Right forelimb (tissue), 1 donor: Measurements from ENCODE around the gene ALDH8A1.
A peak's percentile ranks its signal among the peaks of the same experiment; 100 is the strongest.
"Not testable (repeated sequence)": the region's sequence is repeated elsewhere in the genome, so short reads cannot be mapped to it uniquely, and the experiment has no call there.

ENCODE experiments used
- DNase-seq: peaks from one replicate; pipeline ENCODE4 v3.0.0-alpha.2; 2018

The ALDH8A1 gene

GRCh38 chr6:134908906-134909516, 40.9 kb downstream of the ALDH8A1 start:
- DNase-seq, result peak; percentile 65

GRCh38 chr6:134904731-134905130, 45.2 kb downstream of the ALDH8A1 start:
- not testable (repeated sequence) for DNase-seq

- no peak for DNase-seq
Measured at GRCh38 chr6:134903448-134903847, 46.5 kb downstream of the ALDH8A1 start.

DNA sequence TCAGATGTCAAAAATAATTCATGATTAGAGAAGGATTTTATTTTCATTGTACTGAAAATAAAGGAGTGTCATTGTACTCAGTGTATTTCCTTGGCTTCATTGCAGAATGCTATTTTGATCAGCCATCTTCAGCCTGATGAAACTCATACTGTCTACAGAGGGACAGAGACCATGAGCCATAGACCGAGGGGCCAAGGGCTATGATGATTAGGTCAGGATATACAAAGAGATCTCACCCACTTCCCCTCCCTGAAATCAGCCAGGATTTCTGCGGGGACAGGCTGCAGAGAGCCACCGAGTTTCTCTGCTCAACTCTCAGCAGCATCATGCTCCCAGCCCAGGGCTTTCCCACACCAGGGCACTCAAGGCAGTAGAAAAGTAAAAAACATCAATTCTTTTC, 47.0 kb downstream of the ALDH8A1 start:
- DNase-seq, result no peak

- no peak for DNase-seq
Measured at GRCh38 chr6:134902074-134902861, 47.6 kb downstream of the ALDH8A1 start.

DNA sequence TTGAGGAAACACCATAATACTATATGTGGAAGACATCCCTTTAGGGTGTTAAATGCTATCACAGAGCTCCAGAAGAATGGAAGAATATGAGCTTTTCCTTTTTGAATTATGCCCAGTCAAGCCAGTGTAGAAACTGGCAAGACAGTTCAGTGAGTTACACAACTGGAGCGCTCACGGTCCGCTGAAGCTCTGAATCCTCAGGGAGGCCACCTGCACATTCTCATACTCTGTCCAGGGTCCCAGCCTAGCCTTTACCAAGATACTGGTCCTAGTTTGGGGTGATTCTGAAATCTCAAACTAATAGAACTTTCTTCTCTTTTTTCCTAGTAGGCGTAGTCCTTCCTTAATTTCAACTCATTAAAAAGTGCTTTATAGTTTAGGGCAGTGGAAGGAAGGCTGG, 51.3 kb downstream of the ALDH8A1 start:
- no peak for DNase-seq

DNA sequence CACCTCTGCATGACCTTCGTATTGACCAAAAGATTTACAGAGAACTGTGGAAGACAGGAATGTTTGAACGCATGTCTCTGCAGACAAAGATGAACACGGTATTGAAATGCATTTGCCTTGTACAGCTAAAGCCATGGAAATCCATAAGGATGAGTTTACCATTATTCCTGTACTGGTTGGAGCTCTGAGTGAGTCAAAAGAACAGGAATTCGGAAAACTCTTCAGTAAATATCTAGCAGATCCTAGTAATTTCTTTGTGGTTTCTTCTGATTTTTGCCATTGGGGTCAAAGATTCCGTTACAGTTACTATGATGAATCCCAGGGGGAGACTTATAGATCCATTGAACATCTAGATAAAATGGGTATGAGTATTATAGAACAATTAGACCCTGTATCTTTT, 51.7 kb downstream of the ALDH8A1 start:
- not testable (repeated sequence) for DNase-seq

DNA sequence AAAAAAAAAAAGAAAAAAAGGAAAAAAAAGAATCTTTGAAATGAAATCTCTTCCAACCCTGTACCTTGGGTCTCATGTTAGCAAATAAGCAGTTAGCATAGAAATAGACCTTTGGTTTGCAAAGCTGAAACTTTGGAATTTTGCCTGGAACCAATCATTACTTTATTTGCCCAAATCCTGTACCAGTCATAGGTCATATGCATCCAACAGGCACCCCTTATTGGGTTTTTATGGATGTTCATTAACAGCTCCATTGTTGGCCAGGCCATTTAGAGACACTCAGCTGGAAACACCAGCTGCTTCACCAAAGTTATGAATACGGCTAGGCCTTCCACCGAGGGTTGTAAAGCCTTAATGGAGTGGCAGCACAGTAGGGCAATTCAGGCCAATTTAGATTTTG, 53.0 kb downstream of the ALDH8A1 start:
- no peak for DNase-seq

DNA sequence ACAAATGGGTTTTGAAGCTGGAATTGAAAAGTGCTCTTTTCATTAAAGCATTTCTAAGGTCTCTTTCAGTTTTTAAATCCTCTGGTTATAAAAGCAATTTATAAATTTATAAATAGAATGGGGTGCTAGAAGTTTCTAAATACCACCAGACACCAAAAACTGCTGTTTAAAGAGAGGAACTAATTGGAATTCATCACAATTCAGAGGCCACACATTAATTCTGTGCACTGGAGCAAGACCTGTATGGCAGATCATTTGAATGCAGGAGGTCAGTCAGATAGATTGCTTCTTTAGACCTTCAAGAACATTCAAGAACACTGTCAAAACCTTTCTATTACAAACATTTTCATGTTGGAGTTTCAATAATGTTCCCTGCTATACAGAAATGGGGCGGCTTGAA, 55.1 kb downstream of the ALDH8A1 start:
- no peak for DNase-seq

- DNase-seq, result no peak
Measured at GRCh38 chr6:134892362-134892761, 57.5 kb downstream of the ALDH8A1 start.

DNA sequence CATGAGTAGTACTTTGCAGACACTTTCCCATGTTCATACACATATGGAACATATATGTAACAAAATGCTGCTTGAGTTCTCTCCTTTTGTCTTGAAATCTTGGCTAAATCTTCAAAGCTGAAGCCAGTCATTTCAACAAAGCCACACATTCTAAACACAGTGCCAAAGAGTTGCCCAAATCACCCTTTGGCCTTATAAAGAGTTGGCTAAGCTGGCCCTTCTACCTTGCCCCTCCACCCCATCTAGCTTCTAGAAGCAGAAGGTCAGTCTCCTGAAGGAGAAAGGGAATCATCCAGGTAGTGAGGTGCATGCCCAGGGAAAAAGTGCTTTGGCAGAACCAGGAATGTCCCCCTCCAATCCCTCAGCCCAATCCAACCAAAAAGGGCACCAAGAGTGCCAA, 58.3 kb downstream of the ALDH8A1 start:
- DNase-seq, result no peak

DNA sequence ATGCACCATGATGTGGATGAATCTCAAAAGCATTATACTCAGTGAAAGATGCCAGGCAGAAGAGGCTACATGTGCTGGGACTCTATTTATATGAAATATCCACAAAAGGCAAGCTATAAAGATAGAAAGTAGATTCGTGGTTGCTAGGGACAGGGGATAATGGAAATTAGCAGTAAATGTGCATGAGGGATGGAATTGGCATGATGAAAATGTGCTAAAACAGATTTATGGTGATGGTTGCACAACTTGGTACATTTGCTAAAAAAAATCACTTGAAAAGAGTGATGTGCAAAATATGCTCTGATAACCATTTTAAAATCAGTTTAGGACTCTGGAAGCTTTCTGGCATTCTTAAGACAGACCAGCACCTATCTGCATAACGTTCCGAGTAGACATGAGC, 61.6 kb downstream of the ALDH8A1 start:
- no peak for DNase-seq

DNA sequence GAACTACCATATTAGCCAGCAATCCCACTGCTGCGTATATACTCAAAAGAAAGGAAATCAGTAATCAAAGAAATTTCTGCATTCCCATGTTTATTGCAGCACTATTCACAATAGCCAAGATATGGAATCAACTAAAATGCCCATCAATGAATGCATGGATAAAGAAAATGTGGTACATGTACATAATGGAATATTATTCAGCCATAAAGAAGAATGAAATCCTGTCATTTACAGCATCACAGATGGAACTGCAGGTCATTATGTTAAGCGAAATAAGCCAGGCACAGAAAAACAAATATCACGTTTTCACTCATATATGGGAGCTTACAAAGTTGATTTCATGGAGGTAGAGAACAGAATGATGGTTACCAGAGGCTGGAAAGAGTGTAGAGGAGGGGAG, 65.1 kb downstream of the ALDH8A1 start:
- no peak for DNase-seq

GRCh38 chr6:134883314-134883713, 66.6 kb downstream of the ALDH8A1 start:
- DNase-seq, result no peak

DNA sequence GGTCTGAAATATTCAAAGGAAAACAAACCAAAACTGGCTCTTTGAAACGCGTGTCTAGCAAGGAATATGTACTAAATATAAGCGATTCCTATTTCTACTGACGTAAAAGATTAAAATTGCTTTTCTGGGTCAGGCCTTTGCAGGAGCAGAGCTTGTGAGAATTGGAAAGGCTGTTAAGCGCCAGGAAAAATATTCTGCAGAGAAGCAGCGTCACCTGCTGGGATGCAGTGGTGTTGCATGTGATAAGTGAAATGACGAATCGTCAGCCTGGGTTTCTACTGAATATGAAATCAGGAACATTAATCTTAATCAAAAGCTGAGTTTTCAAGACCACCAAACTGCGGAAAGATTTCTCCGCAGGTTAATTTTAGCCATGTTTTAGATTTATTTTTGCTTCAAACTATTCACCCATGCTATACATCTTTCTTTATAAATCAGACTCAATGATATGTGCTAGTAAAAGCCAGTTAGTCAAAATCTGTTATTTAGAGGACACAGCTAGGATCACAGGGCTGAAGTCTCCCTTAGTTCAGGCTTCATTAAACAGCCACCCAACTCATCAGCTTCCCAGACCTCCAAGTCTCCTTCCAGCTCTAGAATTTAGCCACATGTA, 67.4 kb downstream of the ALDH8A1 start:
- peak; percentile 66 for DNase-seq

- no peak for DNase-seq
Measured at GRCh38 chr6:134880487-134881190, 69.3 kb downstream of the ALDH8A1 start.

DNA sequence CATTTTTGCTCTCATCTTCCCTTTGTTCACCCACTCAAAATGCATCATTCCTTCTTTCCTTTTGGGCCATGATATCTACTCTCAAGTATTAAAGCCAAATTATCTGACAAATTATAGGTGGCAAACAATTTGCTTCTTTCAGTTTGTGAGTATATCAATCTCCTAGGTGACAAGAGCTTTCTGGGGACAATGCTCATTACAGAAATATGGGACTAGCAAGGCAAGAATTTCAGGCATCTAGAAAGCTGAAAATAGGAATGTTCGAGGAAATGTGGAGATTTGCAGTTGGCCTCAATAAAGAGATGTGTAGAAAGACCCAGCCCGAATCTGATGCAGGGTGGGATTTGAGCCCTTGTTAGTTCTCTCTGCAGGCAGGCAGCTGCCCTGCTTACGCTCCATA, 71.8 kb downstream of the ALDH8A1 start:
- DNase-seq, result no peak

DNA sequence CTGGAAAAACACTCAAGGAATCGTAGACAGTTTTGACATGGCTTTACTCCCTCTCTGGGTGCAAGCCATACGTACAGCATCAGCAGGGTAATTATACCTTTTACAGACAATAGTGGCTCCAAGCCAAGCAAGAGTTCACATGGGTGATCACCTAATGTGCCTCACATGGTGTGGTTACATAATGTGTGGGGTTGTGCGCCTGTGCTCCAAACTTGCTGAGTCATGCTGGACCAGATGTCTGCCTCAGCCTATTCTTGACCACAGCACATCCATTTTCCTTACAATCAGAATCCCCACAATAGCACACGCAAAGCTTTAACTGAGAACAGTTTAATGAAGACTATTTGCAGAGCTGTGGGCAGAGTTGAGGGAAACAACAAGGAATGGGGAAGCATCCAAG, 74.5 kb downstream of the ALDH8A1 start:
- DNase-seq, result no peak

- DNase-seq, result no peak
Measured at GRCh38 chr6:134873500-134874388, 76.2 kb downstream of the ALDH8A1 start.

DNA sequence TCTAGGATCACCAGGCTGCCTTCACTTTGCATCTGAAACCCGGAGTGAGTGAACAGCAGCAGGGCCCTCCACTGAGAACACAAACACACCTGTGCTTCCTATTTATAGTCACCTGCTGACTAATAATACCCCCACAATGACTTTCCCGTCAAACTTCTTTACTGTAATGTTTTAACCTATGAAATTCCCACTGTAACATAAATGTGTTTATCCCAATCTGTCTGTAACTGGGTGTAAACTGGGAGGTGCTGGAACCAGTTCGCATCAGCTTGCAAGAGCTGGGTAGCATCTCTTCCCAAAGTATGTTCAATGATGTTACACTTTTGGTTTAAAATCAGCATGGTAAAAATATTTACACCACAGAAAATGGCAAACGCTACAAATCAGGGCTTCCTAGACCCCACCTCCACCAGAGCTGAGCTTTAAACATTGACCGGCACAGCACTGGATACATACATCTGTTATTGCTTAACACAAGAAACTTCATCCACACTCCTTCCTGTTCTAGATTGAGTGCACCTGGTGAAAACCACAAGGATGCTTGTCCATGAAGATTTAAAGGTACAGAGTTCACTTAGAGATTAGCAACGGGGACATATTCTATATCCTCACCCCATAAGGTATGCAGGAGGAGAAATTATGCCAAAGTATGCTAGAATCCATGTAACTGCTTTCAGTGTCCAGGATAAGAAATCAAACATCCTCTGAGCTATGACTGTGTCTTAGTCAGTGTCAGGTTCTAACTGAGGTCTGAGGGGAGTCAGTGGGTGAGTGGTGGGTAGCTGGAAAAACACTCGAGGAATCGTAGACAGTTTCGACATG, 79.0 kb downstream of the ALDH8A1 start:
- no peak for DNase-seq

- DNase-seq, result no peak
Measured at GRCh38 chr6:134868812-134869211, 81.1 kb downstream of the ALDH8A1 start.
